ENCODE measurements around the gene LYPLA2.

The LYPLA2 gene

GRCh38 chr1:23838401-23838866 is 47.5 kb downstream of the LYPLA2 start:
- DNase-seq = peak; percentile 77

GRCh38 chr1:23843644-23844043 is 52.7 kb downstream of the LYPLA2 start:
- DNase-seq = no peak
